HG02840 (cell line): ENCODE data around the gene NR2C2AP.

Experiments used
- ATAC-seq: cut with Tn5 transposase; IDR thresholded peaks from one replicate; pipeline ENCODE4 v1.9.1; 2021; ENCODE audit warnings: mild to moderate bottlenecking, moderate library complexity, moderate number of reproducible peaks; ENCODE audit not compliant: unreplicated experiment, low FRiP score

NR2C2AP gene

GRCh38 chr19:19215792-19216191 is 12.6 kb upstream of the NR2C2AP start:
- no peak for ATAC-seq

DNA sequence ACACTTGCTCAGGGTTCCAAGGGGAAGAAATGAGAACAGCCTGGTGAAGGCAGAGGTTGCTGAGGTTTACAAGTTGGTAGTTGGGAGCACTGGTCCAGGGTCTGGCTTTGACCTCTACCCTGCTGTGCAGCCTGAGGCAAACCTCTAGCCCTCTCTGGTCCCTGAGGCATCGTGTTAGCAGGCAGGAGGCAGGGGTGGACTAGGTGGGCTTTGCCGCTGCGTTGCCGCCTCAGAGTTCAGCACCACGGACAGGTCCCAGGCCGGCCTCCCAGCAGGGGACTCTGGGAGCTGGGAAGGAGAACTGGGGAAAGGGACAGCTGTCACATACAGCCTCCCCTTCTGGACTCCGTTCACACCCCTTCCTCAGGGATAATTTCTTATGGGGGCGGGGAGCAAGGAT is 11.7 kb upstream of the NR2C2AP start:
- ATAC-seq: no peak

DNA sequence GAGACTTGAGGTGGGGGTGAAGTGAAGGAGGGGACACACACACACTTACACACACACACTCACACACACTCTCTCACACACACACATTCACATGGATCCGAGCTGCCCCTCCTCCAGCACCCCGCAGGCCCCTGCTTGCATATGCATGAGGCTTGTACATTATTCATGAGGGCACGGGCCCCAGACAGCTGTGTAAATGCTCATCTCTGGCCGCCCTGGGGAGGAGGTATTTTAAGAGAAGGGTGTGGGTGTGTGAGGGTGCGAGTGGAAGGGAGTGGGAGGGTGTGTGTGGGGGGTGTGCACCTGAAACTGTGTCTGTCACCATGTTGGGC is 10.9 kb upstream of the NR2C2AP start:
- no peak for ATAC-seq

GRCh38 chr19:19213426-19214158 is 10.4 kb upstream of the NR2C2AP start:
- ATAC-seq: no peak

DNA sequence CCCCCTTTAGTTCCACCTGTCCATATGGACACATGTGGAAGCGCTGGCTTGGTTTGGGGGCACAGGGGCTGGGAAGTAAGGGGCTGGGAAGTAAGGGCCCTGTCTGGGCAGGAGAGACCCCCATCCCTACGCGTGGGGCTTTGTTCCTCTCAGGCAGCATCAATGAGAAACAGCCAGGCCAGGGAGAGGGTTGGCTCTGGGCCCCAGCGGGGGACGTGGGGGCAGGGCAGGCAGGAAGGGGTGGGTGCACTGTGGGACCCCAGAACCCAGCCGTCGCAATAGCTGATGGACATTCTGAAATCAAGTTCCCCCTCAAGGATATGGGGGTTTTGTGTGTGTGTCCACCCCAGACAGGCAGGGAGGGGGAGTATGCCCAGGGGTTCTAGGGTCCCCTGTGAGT is 9.7 kb upstream of the NR2C2AP start:
- ATAC-seq: no peak

DNA sequence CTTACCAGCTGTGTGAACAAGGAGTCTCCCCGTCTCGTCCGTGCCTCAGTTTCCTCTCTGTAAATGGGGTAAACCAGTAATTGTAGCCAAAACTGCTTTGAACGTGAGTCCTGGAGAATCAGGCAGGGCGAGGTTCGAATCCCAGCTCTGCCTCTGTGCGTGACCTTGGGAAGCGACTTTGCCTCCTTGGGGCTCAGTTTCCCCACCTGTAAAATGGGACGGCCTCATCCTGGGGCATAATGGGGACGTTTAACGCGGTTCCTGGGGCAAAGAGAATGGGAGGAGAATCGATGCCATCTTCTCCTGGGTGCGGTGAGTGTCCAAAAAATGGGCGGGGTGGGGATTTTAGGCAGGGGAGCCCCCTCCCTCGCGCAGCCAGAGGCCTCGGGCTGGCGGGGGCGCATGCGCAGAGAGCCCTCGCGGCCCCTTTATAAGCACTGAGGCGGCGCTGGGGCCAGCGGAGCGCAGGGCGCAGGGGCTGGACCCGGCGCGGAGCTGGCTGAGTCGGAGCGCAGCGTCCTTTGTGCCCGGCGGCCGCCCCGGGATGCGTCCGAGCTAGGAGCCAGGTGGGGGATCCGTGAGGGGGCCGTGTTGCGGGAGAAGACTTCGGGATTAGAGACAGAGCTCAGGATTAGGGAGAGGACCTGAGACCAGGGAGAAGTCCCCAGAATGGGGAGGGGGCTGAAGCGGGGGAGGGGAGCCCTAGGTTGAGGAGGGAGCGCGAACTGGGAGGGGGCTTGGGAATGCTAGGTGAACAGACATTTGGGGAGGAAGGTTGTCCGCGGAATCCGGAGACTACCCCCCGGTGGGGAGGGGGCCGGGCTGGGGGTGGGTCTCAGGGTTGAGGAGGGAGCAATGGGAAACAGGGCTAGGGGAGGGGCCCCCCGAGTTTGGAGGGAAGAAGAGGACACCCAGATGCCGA is 8.5 kb upstream of the NR2C2AP start, which contains the start of gene NCAN:
Gene NCAN (plus strand): TSS at position 460 of the 922 bp plus-strand sequence. CDS start 4,996 bp downstream, outside the sequence.
- no peak for ATAC-seq

DNA sequence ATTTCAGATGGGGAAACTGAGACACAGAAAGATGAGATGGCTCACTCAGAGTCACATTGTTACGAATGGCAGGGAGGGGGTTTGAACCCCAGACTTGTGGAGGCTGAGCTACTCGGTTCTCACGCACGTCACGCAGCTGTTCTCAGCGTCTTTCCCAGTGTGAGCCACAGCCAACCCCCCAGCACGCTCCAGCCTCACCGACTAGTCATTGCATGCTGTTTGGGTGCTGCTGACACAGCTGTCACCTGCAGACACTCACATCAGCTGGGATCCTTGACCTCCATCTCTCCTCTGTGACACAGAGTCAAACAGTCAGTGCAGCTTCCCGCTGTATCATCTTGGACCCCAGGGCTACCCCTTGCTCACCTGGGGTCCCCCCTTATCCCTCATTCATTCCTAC is 6.2 kb upstream of the NR2C2AP start:
- ATAC-seq: no peak

- ATAC-seq: no peak
Measured at GRCh38 chr19:19207637-19208572, 4.7 kb upstream of the NR2C2AP start.

GRCh38 chr19:19206938-19207337 is 3.7 kb upstream of the NR2C2AP start:
- ATAC-seq: no peak

GRCh38 chr19:19205416-19206410 is 2.5 kb upstream of the NR2C2AP start:
- no peak for ATAC-seq

DNA sequence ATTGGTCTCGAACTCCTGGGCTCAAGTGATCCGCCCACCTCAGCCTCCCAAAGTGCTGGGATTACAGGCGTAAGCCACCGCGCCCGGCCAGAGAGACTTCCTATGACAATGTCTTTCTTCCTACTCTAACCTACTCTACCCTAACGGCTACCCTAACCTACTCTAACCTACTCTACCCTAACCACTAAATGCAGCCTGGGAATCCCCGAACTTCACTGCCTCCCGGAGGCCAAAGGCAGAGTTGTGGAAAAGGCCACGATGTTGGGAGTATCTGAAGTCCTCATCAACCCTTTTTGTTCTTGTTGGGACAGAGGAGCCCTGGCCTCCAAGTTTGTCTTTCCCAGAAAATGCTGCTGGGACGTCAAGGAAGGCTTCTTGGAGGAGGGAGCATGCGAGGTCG is 967 bp upstream of the NR2C2AP start:
- no peak for ATAC-seq

DNA sequence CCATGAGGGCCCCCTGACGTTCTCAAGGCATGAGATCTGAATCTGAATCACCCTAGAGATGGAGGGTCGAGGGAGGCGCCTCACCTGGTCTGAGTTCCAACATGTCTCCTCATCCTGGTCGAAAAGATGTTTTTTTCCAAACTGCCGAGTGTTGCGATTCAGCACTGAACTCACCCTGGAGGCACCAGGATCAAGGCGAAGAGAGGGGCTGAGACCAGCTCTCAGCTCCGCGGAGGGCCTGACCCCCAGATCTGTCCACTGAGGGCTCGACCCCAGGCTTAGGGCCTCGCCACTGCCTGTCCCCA is 555 bp downstream of the NR2C2AP start:
- no peak for ATAC-seq

DNA sequence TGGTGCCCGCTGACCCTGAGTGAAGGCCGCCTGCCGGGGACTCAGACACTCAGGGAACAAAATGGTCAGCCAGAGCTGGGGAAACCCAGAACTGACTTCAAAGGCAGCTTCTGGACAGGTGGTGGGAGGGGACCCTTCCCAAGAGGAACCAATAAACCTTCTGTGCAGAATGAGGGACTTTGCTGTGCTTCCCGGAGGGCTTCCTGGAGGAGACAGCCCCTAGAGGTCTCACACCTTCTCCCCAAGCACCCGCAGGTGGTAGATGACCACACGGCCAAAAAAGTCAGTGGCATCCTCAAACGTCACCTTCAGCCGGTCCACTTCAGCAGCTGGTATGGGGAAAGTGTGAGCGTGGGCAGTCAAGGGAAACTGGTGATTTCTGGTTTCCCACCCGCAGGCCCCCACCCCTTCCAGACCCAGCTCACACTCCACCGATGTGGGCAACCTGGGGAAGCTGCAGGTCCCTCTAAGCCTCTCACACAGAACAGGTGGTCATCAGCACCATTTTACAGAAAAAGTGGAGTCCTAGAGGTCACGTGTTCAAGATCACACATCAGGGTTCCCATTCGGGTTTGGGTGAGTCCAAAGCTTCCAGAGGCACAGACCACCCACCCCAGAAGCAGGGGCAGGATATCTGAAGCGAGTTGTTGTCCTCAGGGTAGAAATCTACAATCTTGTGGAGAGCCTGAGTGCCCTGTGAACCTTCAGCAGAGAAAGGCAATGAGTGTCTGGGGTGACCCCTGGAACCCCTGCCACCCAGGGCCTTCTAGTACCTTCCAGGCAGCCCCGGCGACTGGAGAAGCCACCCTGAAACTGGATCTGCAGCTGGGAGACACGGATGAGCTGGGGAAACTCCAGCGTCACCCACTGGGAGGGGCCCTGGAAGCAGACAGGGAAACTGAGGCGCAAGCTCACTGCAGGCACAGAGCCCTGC is 1.2 kb downstream of the NR2C2AP start:
- ATAC-seq: no peak

GRCh38 chr19:19193926-19194325 is 9.3 kb downstream of the NR2C2AP start:
- no peak for ATAC-seq

DNA sequence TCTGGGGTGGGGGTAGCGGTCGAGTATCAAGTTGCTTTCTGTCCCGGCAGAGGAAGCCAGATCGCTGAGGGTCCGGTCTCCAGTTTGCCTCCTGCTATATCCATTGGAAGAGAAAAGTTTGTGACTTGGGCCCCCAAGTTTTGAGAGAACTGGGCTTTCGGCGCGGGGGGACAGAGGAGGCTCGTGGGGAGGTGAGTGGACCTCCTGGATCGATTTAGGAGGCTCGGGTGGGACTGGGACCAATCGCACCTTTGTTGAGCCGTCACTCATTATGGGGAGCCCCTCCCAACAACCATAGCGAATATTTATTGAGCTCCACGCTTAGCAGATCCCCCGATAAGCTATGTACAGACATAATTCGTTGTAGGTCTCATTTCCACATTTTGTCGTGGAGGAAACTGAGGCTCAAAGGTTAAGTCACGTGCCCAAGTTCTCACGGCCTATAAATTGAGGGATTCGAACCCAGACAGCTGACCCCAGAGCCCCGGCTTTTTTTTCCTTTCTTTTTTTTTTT is 10.2 kb downstream of the NR2C2AP start:
- ATAC-seq: no peak

DNA sequence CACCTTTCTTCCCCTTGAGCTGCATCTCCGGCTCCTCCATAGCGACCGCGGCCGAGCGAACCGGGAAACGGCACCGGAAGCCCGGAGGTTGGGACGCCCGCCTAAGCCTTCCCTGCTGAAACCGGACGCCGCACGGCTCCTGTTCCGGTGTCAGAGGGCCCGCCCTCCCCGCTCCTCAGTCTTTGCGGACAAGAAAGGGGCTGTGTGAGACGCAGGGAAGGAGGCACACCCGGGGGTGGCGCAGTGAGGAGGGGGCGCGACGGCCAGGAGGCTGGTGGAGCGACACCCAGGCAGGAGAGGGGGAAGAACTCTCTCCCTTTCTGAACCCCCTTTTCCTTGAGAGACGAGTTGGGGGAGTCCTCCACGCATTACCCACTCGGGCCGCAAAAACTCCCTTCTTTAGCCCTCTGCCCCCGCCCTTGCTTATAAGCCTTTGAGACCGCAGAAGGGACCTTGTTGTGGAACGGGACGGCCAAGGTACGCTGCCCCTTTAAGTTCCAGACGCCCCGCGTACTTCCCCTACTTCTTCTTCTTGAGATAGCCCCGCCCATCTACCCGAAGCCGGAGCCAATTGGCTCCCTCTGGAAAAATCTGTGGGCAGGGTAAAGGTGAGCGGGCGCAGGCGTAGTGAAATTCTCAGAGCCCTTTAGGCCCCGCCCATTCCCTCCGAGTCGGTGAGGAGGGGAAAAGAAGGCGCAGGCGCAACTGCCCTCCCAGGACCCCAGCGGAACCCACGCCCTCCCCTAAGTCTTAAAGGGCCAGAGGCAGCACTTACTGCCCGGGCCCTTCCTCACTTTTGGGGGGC is 10.9 kb downstream of the NR2C2AP start, which contains the start of the genes BORCS8 and RFXANK:
Gene BORCS8 (minus strand): TSS at position 75 of the 805 bp plus-strand sequence. CDS start 35 bp downstream, at position 40.
Gene RFXANK (plus strand): TSS at position 181 of the 805 bp plus-strand sequence. CDS start 1,689 bp downstream, outside the sequence.
- ATAC-seq: peak; percentile 80

DNA sequence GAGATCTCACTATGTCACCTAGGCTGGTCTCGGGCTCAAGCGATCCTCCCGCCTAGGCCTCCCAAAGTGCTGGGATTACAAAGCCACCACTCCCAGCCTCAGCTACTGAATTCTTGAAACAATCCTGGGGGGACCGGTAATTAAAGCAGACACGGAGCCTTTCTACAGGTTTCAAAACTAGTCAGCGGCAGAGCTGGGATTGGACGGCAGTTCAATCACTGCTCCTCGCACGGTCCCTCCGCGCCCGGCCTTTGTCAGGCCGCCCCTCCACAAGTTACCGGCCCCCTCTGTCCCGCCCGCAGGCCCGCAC is 11.5 kb downstream of the NR2C2AP start:
- peak; percentile 13 for ATAC-seq
